ENCODE results near the gene OTOG.

GRCh38 chr11:17611503-17612220, 64.6 kb downstream of the OTOG start:
- no peak for TF ChIP-seq CTCF (conservative IDR thresholded peaks at IDR 0.05; ENCODE audit: low read depth, low read length)
- TF ChIP-seq EZH2 (IDR thresholded peaks at IDR 0.05; ENCODE audit: low read length, unreplicated experiment): no peak
- TF ChIP-seq EZH2phosphoT487 (IDR thresholded peaks at IDR 0.05; ENCODE audit: borderline replicate concordance, low read length): no peak
